ENCODE results near the gene MLKL.

MLKL gene

GRCh38 chr16:74650966-74651567 is 49.6 kb downstream of the MLKL start:
- no peak for DNase-seq (ENCODE audit: low read depth)

- DNase-seq (ENCODE audit: low read depth): no peak
Observed at GRCh38 chr16:74649839-74650504, 50.7 kb downstream of the MLKL start.

DNA sequence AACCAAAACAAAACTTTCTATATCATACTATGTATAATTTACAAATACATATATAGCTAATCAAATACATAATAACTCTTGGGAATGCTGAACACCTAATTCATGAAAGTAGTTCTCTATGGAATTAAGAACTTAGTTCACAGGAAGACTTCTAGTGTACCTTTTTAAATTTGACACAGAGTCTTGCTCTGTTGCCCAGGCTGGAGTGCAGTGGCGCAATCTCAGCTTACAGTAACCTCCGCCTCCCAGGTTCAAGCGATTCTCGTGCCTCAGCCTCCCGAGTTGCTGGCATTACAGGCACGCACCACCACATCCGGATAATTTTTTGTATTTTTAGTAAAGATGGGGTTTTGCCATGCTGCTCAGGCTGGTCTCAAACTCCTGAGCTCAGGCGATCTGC is 58.7 kb downstream of the MLKL start:
- no peak for DNase-seq (ENCODE audit: low read depth)

DNA sequence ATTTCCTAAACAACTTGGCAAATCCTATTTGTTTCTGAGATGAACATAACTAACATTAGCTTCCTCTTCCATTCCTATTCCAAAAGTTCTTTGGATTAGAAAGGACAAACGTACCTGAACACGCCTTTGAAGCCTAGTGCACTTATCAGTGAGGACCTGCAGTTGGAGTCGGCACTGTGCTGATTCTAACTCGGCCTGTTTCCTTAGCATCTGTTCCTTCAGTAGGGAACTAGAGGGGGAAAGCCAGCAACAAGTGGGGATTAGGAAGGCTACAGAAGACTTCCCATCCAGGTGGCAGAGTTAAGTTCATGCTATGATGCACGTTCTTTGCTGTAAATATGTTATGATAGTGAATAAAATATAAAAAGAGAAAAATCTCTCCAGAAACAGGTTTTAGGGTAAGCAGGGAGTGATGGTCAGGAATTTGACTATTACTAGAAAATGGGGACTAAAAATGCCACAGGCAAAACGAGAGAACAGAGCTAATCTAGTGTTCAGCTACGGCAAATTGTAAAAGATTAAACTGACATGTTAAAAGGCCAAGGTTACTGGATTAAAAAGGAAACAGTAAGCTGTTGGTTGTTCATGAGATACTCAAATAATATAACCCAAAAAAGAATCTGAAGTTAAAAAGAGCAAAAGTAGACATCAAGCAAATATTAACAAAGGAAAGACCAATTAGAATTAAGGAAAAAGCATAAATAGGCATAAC is 62.8 kb downstream of the MLKL start:
- no peak for DNase-seq (ENCODE audit: low read depth)

DNA sequence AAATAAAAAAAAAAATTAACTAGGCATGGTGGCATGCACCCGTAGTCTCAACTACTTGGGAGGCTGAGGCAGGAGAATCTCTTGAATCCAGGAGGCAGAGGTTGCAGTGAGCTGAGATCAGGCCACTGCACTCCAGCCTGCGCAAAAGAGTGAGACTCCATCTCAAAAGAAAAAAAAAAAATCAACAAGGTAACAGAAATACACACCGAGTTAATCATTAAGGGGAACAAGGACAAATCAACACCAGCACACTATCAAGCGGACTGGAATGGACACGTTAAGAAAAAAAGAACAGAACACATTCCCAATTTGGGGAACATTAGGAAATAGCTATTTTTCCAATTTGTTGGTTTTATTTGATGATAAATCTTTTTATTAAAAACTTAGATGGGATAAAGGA is 65.4 kb downstream of the MLKL start:
- DNase-seq (ENCODE audit: low read depth): no peak

DNA sequence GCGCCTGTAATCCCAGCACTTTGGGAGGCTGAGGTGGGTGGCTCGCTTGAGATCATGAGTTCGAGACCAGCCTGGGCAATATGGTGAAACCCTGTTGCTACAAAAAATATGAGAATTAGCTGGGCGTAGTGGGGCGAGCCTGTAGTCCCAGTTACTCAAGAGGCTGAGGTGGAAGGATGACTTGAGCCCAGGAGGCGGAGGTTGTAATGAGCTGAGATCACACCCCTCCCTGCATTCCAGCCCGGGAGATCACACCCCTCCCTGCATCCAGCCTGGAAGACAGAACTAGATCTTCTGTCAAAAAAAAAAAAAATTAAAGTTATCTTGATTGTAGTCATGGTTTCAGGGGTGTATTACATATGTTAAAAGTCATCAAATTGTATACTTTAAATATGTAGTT is 67.0 kb downstream of the MLKL start:
- DNase-seq (ENCODE audit: low read depth): no peak

GRCh38 chr16:74627506-74628220 is 73.0 kb downstream of the MLKL start:
- DNase-seq (ENCODE audit: low read depth): no peak

DNA sequence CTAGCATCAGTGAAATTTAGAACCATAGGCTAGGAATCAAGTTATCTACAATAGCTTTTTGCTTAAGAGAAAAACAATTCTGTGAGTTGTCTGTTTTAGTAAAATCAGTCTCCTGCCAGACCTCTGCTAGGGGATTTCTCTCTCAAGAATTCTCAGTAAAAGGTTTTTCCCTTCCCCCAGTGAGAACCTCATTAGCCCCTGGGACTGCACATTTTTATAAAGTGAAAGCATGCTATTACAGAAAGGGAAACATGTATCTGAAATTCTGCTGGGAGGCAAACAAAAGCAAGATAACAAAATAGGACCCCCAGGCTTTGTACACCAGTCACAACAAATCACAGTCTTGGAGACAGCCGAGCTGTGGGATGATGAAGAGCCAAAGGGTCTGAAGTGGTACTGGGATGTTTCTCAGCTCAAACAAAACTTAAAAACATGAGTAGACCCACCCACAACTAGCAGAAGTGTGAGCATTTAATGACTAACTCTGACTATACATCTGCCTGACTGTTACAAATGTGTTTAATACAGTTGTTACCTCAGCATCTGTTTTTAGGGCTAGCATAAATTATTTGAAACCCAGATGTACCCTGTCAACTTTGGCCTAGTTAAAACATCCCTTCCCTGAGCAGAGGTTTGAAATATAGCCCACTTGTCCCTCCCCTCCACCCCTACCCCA is 73.8 kb downstream of the MLKL start:
- DNase-seq (ENCODE audit: low read depth): no peak

DNA sequence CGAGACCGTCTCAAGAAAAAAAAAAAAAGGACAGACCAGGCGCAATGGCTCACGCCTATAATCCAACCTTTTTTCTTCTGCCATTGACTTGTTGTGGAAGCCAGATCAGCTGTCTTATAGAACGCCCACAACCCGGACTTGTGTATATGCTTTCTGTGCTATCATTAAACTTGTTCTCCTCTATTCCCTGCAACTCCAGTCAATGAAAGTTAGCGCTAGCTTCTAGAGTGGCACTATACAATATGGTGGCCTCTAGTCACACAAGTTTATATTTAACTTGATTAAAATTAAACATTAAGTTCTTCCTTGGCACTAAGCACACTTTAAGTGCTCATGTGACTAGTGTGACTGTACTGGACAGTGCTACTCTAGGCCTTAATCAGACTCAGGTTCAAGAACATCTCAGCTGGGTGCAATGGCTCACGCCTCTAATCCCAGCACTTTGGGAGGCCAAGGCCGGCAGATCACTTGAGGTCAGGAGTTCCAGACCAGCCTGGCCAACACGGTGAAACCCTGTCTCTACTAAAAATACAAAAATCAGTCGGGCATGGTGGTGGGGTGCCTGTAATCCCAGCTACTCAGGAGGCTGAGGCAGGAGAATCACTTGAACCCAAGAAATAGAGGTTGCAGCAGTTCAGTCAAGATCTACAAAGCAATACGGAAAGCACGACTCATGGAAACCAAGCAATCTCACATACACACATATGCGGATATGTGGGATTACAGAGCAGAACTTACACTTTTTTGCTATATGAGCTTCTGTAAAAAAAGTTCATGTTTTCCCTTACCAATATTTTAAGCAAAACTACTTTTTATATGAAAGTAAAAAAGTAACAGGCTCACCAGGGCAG is 74.9 kb downstream of the MLKL start:
- no peak for DNase-seq (ENCODE audit: low read depth)

- no peak for DNase-seq (ENCODE audit: low read depth)
Observed at GRCh38 chr16:74623839-74624235, 76.8 kb downstream of the MLKL start.

GRCh38 chr16:74623214-74623838 is 77.3 kb downstream of the MLKL start:
- DNase-seq (ENCODE audit: low read depth): no peak

DNA sequence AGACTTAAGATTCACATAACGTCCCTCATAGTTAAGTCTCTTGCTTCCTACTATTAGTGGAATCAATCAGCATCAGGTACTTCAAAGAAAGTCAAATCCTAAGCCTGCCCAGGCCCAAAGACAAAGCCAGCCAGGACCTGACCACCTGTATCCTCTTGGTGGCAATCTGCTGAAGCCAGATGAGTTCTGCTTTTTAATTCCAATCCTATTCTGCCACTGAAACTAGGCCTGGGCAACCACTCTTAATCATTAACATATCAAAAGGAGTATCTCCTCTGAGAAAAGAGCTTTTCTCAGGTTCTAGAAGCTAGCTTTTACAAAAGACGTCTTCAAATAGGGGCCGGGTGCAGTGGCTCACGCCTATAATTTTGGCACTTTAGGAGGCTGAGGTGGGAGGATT is 78.7 kb downstream of the MLKL start:
- no peak for DNase-seq (ENCODE audit: low read depth)

Measured in T follicular helper cell (primary cell).